ENCODE data around the gene ASXL3. TPM values are rescaled to one million over a fixed set of nuclear protein-coding genes. Genes with fewer than 3 reads are reported as not detected.

Gene ASXL3
- total RNA-seq, 1 donor from 2014 or later: 6.6 TPM

DNA sequence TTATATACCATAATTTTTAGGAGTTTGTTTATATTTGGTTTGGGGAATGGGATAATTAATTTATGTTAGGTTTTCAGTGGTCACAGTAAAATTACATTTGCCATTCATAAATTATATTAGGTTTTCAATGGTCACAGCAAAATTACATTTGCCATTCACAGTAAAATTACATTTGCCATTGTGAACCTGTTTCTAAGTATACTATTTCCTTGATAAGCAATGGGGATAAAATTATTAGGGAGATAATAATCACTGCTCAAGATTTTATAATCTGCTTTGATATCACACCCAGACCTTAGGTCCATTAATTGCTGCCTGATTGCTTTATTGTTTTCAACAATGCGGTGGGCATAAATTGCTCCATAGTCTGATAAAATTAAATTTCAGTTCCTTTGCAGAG lies 124.6 kb downstream of the ASXL3 start:
- Histone ChIP-seq H3K4me1 (no peaks in the 10 kb centered on the region), H3K27ac (no peak overlapping the region), H3K36me3 (no peaks in the 10 kb centered on the region), H3K9me3 (no peaks in the 10 kb centered on the region), H3K27me3 (no peaks in the 10 kb centered on the region), H3K4me3 (no peak overlapping the region)
- intact Hi-C loops (cut with DNase I): no loop called here
- no peak for DNase-seq (ENCODE audit: low spot score in 2 of 2)
- TF ChIP-seq, protein P1, sequence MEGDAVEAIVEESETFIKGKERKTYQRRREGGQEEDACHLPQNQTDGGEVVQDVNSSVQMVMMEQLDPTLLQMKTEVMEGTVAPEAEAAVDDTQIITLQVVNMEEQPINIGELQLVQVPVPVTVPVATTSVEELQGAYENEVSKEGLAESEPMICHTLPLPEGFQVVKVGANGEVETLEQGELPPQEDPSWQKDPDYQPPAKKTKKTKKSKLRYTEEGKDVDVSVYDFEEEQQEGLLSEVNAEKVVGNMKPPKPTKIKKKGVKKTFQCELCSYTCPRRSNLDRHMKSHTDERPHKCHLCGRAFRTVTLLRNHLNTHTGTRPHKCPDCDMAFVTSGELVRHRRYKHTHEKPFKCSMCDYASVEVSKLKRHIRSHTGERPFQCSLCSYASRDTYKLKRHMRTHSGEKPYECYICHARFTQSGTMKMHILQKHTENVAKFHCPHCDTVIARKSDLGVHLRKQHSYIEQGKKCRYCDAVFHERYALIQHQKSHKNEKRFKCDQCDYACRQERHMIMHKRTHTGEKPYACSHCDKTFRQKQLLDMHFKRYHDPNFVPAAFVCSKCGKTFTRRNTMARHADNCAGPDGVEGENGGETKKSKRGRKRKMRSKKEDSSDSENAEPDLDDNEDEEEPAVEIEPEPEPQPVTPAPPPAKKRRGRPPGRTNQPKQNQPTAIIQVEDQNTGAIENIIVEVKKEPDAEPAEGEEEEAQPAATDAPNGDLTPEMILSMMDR (IDR thresholded peaks at IDR 0.05): no peak

DNA sequence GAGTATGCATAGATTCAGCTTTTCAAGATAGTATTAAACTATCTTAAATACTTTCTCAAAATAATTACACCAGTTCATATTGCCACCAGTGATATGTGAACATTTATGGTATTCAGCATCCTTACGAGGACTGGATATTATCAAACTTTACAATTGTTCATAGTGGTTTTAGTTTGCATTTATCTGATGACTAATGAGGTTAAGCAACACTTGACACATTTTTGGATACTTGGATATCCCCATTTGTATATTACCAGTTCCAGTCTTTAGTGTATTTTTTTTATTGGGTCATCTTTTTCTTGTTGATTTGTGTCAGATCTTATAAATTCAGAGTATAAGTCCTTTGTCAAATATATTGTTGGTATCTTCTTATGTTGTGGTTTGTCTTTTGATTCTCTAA lies 128.4 kb downstream of the ASXL3 start:
- Histone ChIP-seq H3K4me3 (no peak overlapping the region), H3K27ac (no peak overlapping the region), H3K36me3 (no peaks in the 10 kb centered on the region), H3K27me3 (no peaks in the 10 kb centered on the region), H3K9me3 (no peaks in the 10 kb centered on the region), H3K4me1 (no peaks in the 10 kb centered on the region)
- intact Hi-C loops (cut with DNase I): no loop called here
- TF ChIP-seq, protein P1 (IDR thresholded peaks at IDR 0.05): no peak
- no peak for DNase-seq (ENCODE audit: low spot score in 2 of 2)

DNA sequence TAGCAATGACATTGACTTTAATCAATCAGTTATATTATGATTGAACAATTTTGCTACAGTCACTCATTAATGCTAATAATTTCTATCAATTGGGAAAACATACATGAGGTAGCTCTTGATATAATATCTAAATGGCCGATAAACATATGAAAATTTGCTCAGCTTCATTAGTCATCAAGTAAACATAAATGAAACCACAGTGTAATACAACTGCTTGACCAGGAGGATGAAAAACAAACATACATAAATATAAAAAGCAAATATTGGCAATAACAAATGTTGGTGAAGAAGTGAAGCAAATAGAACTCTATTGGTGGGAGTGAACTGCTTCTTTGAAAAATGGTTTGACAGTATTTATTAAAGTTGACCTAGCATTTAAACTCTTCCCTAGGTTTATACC lies 130.9 kb downstream of the ASXL3 start:
- intact Hi-C loops (cut with DNase I): no loop called here
- DNase-seq (ENCODE audit: low spot score in 2 of 2): no peak
- no peak overlapping the region for H3K4me3 ChIP-seq
- H3K4me1 ChIP-seq: no peaks in the 10 kb centered on the region
- H3K27me3 ChIP-seq: no peaks in the 10 kb centered on the region
- H3K9me3 ChIP-seq: no peaks in the 10 kb centered on the region
- TF ChIP-seq, protein P1 (IDR thresholded peaks at IDR 0.05): no peak
- no peaks in the 10 kb centered on the region for H3K36me3 ChIP-seq
- H3K27ac ChIP-seq: no peak overlapping the region

- Histone ChIP-seq H3K27me3 (no peaks in the 10 kb centered on the region), H3K4me1 (no peaks in the 10 kb centered on the region), H3K9me3 (no peaks in the 10 kb centered on the region), H3K27ac (no peak overlapping the region), H3K36me3 (no peaks in the 10 kb centered on the region), H3K4me3 (no peak overlapping the region)
- intact Hi-C loops (cut with DNase I): no loop called here
- DNase-seq (ENCODE audit: low spot score in 2 of 2): no peak
- TF ChIP-seq, protein P1 (IDR thresholded peaks at IDR 0.05): no peak
These were observed 132.2 kb downstream of the ASXL3 start for GRCh38 chr18:33710269-33710668.

DNA sequence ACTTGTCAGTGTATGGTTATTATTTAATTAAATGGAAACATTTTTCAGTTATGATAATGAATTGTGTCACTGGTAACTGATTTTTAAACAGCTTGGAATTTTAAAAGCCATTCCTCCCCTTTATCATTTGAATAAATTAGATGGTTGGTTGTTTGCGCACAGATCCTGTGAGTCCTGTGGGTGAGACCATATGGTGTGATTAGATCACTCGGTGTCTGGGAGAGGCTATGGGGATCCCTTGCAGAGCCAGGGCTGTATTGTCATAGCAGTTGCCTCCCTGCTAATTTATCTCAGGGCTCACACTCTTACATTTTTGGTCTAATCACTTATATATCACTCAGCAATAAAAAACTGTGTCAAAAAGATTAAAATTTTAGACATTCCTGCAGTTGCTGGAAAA lies 133.5 kb downstream of the ASXL3 start:
- Histone ChIP-seq H3K27ac (no peak overlapping the region), H3K4me1 (no peaks in the 10 kb centered on the region), H3K27me3 (no peaks in the 10 kb centered on the region), H3K9me3 (no peaks in the 10 kb centered on the region), H3K4me3 (no peak overlapping the region), H3K36me3 (no peaks in the 10 kb centered on the region)
- TF ChIP-seq, protein P1 (IDR thresholded peaks at IDR 0.05): no peak
- DNase-seq (ENCODE audit: low spot score in 2 of 2): no peak
- intact Hi-C loops (cut with DNase I): no loop called here

DNA sequence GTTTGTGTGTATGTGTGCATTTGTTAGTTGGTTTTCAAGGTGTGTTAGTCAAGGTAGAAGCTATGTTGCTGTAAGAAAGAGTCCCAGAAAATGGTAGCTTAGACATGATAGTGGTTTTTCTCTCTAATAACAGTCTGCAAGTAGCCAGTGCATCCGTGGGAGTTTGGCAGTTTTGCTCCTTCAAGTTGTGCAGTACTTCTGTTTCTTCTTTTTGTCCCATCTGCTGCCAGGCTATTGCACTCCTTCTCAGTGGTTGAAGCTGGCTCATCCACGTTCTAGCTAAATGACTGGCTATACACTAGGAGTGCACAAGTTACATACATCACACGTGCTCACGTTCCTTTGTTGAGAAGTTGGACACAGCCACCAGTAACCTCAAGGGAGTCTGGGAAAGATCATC lies 134.7 kb downstream of the ASXL3 start:
- Histone ChIP-seq H3K27me3 (no peaks in the 10 kb centered on the region), H3K9me3 (no peaks in the 10 kb centered on the region), H3K4me3 (no peak overlapping the region), H3K4me1 (no peaks in the 10 kb centered on the region), H3K36me3 (no peaks in the 10 kb centered on the region), H3K27ac (no peak overlapping the region)
- TF ChIP-seq, protein P1 (IDR thresholded peaks at IDR 0.05): no peak
- intact Hi-C loops (cut with DNase I): no loop called here
- no peak for DNase-seq (ENCODE audit: low spot score in 2 of 2)

Data from ascending aorta (tissue), 2 donors.